Astrocyte of the spinal cord (primary cell): ENCODE results near the gene AGER.
"Not testable (repeated sequence)": the region's sequence is repeated elsewhere in the genome, so short reads cannot be mapped to it uniquely, and the experiment has no call there.

Experiments used
- DNase-seq: peaks from one replicate; pipeline ENCODE4 v3.0.0; 2011; ENCODE audit warnings: low read depth, low spot score
- H3K4me3 ChIP-seq: 2 replicates; pipeline ENCODE4 v1.5.1; 2011; ENCODE audit warnings: low read depth, mild to moderate bottlenecking, low read length, moderate library complexity
- in situ Hi-C: cut with HindIII; loops from 2 replicates; pipeline ENCODE4 v1.10.0; 2017; ENCODE audit warnings: low sequenced_read_pairs
- TF ChIP-seq, protein P1 (sequence below): IDR thresholded peaks from 2 replicates; pipeline ENCODE4 v1.5.1; 2012; ENCODE audit warnings: low read depth, mild to moderate bottlenecking, low read length, inconsistent platforms

The AGER gene

GRCh38 chr6:32190054-32190851 is 6.2 kb upstream of the AGER start, which contains the start of gene PBX2:
PBX2 (minus strand) TSS chr6:32190202; CDS start chr6:32189915, 287 bp downstream.
- peak within 1 kb of the TSS; percentile 76 for H3K4me3 ChIP-seq
- DNase-seq = peak; percentile 93
- TF ChIP-seq, protein P1, sequence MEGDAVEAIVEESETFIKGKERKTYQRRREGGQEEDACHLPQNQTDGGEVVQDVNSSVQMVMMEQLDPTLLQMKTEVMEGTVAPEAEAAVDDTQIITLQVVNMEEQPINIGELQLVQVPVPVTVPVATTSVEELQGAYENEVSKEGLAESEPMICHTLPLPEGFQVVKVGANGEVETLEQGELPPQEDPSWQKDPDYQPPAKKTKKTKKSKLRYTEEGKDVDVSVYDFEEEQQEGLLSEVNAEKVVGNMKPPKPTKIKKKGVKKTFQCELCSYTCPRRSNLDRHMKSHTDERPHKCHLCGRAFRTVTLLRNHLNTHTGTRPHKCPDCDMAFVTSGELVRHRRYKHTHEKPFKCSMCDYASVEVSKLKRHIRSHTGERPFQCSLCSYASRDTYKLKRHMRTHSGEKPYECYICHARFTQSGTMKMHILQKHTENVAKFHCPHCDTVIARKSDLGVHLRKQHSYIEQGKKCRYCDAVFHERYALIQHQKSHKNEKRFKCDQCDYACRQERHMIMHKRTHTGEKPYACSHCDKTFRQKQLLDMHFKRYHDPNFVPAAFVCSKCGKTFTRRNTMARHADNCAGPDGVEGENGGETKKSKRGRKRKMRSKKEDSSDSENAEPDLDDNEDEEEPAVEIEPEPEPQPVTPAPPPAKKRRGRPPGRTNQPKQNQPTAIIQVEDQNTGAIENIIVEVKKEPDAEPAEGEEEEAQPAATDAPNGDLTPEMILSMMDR = no peak
- in situ Hi-C loops = no loop called here

DNA sequence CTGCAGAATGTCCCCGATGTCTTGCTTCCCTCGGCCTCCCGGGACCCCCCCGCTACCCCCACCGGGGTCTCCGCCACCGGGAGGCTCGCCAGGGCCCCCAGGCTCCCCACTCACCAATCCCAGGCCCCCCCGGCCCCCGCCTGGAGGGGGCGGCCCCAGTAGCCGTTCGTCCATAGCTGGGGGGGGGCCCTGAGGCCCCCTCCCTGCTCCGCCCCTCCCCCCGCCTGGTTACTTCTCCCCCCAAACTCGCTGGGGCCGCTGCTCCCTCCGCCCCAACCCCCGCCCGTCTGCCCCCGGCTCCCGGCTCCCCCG is 5.6 kb upstream of the AGER start:
- in situ Hi-C loops = no loop called here
- peak overlapping the region; percentile 76 for H3K4me3 ChIP-seq
- TF ChIP-seq, protein P1 = no peak
- no peak for DNase-seq

DNA sequence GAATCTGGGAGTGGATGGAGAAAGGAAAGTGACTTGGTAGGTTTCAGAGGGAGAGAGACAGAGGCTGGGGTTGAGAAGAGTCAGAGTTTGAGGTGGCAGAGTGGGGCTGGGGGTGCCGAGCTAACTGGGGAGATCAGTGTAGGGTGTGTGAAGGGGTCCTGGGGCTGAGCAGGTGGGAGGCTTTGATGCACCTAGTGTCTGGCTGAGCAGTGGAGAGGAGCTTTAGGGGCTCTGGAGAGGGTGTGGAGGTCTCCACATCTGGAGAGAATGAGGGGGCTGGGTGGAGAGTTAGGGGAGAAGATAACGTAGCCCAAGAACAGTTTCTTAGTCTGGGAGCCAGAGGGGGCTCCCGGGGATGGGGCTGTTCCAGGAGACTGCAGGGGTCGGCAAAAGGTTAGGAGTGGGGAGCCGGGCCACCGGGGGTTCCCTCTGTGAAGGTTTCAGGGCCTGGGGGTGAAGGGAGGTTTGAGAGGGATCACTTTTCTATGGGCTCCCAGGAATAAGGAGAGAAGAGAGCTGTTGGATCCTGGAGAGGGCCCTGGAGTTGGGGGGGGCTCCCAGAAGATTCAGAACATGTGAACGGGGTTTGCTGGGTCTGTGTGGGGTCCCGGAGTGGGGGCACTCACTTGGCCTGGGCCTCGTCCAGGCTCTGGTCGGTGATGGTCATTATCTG is 5.2 kb upstream of the AGER start:
- no peak for DNase-seq
- H3K4me3 ChIP-seq = peak overlapping the region; percentile 76
- in situ Hi-C loops = no loop called here
- TF ChIP-seq, protein P1 = no peak

DNA sequence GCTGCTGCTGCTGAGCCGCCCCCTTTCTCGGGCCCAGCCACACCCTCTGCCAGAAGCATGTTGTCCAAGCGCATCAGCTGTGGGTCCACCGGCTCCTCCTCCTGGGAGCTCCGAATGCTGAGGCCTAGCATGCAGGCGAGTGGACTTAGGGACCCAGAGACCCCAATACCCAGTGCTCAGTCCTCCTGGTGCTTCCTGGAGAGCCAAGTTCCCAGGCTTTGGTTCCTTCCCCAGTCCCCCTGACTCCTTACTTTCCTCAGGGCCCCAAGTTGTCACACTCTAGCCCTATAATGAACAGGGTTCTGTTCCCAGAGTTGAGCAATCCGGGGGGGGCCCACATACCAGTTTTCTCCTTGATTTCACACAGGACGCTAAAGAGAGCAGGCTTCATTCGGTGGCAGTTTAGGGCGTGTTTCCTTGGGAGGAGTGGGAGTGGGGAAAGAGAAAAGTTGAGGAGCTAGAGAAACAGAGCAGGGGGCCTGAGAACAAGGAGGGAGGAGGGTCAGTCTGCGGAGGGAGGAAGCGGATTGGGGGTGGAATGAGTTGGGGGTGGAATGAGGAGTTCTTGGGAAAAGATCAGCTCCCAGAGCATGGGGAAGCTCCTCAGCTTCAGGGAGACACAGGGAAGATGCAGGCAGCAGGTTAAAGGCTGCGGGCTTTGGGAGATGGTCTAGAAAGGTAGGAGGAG is 4.5 kb upstream of the AGER start:
- DNase-seq = no peak
- in situ Hi-C loops = no loop called here
- H3K4me3 ChIP-seq = peak overlapping the region; percentile 76
- TF ChIP-seq, protein P1 = no peak

GRCh38 chr6:32187725-32188380 is 3.8 kb upstream of the AGER start:
- in situ Hi-C loops, H3K4me3 ChIP-seq, DNase-seq: not testable (repeated sequence)

DNA sequence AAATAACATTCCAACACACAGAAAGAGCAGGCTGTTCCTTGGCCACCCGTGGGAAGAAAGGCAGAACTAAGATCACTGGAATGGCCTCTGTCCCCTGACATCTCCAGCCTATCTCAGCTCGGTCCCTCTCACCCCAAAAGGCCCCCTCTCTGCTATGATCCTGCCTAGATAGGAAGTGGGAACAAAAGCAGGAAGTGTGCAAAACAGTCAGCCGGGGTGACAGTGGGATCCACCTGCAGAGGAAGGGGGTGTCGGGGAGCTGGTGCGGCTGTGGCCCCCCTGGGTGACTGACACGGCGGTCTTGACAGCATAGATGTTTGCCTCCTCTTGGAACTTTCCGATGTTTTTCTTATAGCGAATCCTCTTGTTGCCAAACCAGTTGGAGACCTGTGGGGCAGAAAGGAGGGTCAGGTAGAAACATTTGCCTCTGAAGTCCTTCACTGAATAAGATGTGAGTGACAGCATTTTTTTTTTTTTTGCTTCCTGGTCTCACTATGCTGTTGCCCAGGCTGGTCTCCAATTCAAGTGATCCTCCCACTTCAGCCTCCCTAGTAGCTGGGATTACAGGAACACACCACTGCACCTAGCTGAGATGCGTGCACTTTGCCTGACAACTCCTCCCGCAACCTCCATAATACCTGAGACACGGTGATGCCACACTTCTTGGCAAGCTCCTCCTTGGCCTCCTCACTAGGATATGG is 3.1 kb upstream of the AGER start:
- TF ChIP-seq, protein P1 = no peak
- no peak overlapping the region for H3K4me3 ChIP-seq
- DNase-seq = no peak
- in situ Hi-C loops = no loop called here

GRCh38 chr6:32186151-32186840 is 2.2 kb upstream of the AGER start:
- in situ Hi-C loops, H3K4me3 ChIP-seq, DNase-seq: not testable (repeated sequence)

DNA sequence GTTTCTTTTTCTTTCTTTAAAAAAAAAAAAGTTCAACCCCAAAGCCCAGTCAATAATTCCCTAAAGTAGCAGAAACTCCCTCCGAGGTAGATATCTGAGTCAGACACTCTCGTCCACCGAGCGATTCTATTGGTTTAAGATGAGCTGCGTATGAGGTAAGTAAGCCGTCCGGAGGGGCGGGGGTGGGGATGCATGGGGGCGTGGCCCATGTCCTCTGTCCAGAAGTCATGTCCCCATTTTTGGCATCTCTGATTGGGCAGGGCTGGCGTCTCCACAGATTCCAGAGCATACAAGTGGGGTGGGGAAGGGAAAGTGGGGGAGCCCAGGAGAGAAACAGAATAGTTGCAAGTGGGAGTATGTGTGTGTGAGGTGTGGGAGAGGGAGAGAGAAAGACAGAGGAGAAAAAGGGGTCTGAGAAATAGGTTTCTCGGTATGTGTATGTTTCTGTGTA is 1.7 kb upstream of the AGER start:
- in situ Hi-C loops, H3K4me3 ChIP-seq: not testable (repeated sequence)
- peak; percentile 85 for DNase-seq
